ENCODE data around the gene LRP8.

- TF ChIP-seq CTCF (IDR thresholded peaks at IDR 0.05; ENCODE audit: low read depth, low read length) (no peak), EZH2phosphoT487 (IDR thresholded peaks at IDR 0.05; ENCODE audit: low read depth) (no peak)
Measured at GRCh38 chr1:53279296-53280200, 48.3 kb downstream of the LRP8 start.
